Smooth muscle cell (in vitro differentiated cells): ENCODE data around the gene OXER1. TPM values are rescaled to one million over a fixed set of nuclear protein-coding genes. Genes with fewer than 3 reads are reported as not detected.

Source experiments
- DNase-seq: peaks from one replicate; lab custom pipeline; 2025; ENCODE audit not compliant: unreplicated experiment; lab: John Stamatoyannopoulos, UW
- H2AFZ ChIP-seq: fragments of 200-600 bp; sonication (generic); 2 replicates; pipeline ENCODE4 v1.6.0; 2016; ENCODE audit warnings: antibody characterized with exemption, low read depth, mild to moderate bottlenecking
- H3F3A ChIP-seq: fragments of 200-600 bp; sonication (generic); 2 replicates; pipeline ENCODE4 v1.6.0; 2017; ENCODE audit warnings: antibody characterized with exemption, low read depth
- H3K27ac ChIP-seq: fragments of 200-600 bp; sonication (generic); 2 replicates; pipeline ENCODE4 v1.5.1; 2016; ENCODE audit warnings: low read depth, mild to moderate bottlenecking
- H3K27me3 ChIP-seq: fragments of 200-600 bp; sonication (generic); 2 replicates; pipeline ENCODE4 v1.6.1; 2016; ENCODE audit warnings: low read depth, mild to moderate bottlenecking
- H3K36me3 ChIP-seq: fragments of 200-600 bp; sonication (generic); 2 replicates; pipeline ENCODE4 v1.5.1; 2016; ENCODE audit warnings: low read depth
- H3K4me1 ChIP-seq: fragments of 200-600 bp; sonication (generic); 2 replicates; pipeline ENCODE4 v1.5.1; 2016; ENCODE audit warnings: low read depth
- H3K4me2 ChIP-seq: fragments of 200-600 bp; sonication (generic); 2 replicates; pipeline ENCODE4 v1.6.0; 2016; ENCODE audit warnings: mild to moderate bottlenecking
- H3K4me3 ChIP-seq: fragments of 200-600 bp; sonication (generic); 2 replicates; pipeline ENCODE4 v1.5.1; 2016; ENCODE audit warnings: mild to moderate bottlenecking
- H3K79me2 ChIP-seq: fragments of 200-600 bp; sonication (generic); 2 replicates; pipeline ENCODE4 v1.6.0; 2016; ENCODE audit warnings: low read depth, mild to moderate bottlenecking
- H3K9ac ChIP-seq: fragments of 200-600 bp; sonication (generic); 2 replicates; pipeline ENCODE4 v1.6.0; 2016; ENCODE audit warnings: low read depth
- H3K9me3 ChIP-seq: fragments of 200-600 bp; sonication (generic); replicated peaks from 2 replicates; pipeline ENCODE4 v1.5.1; 2016; ENCODE audit warnings: low read depth
- H4K20me1 ChIP-seq: fragments of 200-600 bp; sonication (generic); 2 replicates; pipeline ENCODE4 v1.6.0; 2016; ENCODE audit warnings: low read depth
- CTCF ChIP-seq: fragments of 200-600 bp; sonication (generic); IDR thresholded peaks from 2 replicates; pipeline ENCODE4 v1.5.1; 2017; ENCODE audit warnings: borderline replicate concordance, mild to moderate bottlenecking, antibody characterized with exemption; ENCODE audit not compliant: insufficient read depth, poor library complexity, severe bottlenecking
- WGBS: methylation state at CpG from one replicate; pipeline ENCODE4 v1.1.7; 2016; ENCODE audit warnings: low lambda C conversion rate; 5-methylcytosine and 5-hydroxymethylcytosine counted together
- polyA plus RNA-seq: library from polyadenylated mRNA; unstranded; fragments of >200 nt; fragmentation: Nextera tagmentation; extraction: Ambion mirVana; gene quantifications from 2 replicates; pipeline ENCODE4 v1.2.1, GENCODE V29; 2016
- total RNA-seq: library from RNA; depleted of rRNA; stranded (reverse); fragments of >200 nt; gene quantifications from 2 replicates; pipeline ENCODE4 v1.2.3, GENCODE V29; 2014

The OXER1 gene
- total and polyA plus RNA-seq, 2 experiments from 2014 or later = 2.2 TPM; not detected in 1

- WGBS = 93% methylated on average over 14 of the region's 14 CpGs
- TF ChIP-seq CTCF = no peak
- H3K9ac ChIP-seq = no peak overlapping the region
- H3F3A ChIP-seq = no peaks in the 10 kb centered on the region
- no peaks in the 10 kb centered on the region for H3K27me3 ChIP-seq
- H3K36me3 ChIP-seq = no peaks in the 10 kb centered on the region
- no peak overlapping the region for H3K27ac ChIP-seq
- no peaks in the 10 kb centered on the region for H3K9me3 ChIP-seq
- H3K79me2 ChIP-seq = no peaks in the 10 kb centered on the region
- no peak overlapping the region for H2AFZ ChIP-seq
- DNase-seq = no peak
- H3K4me1 ChIP-seq = no peaks in the 10 kb centered on the region
- no peaks in the 10 kb centered on the region for H4K20me1 ChIP-seq
- no peak overlapping the region for H3K4me2 ChIP-seq
- H3K4me3 ChIP-seq = no peak overlapping the region
Observed at GRCh38 chr2:42767899-42768705, 4.2 kb upstream of the OXER1 start.

- no peak for TF ChIP-seq CTCF
- Histone ChIP-seq H3F3A (no peaks in the 10 kb centered on the region), H4K20me1 (no peaks in the 10 kb centered on the region), H3K36me3 (no peaks in the 10 kb centered on the region), H3K9me3 (no peaks in the 10 kb centered on the region), H3K4me3 (no peak overlapping the region), H3K27me3 (no peaks in the 10 kb centered on the region), H3K27ac (no peak overlapping the region), H2AFZ (no peak overlapping the region), H3K4me1 (no peaks in the 10 kb centered on the region), H3K4me2 (no peak overlapping the region), H3K9ac (no peak overlapping the region), H3K79me2 (no peaks in the 10 kb centered on the region)
- 97% methylated on average over 16 of the region's 16 CpGs for WGBS
- DNase-seq = no peak
Observed at GRCh38 chr2:42767080-42767898, 3.4 kb upstream of the OXER1 start.

- 95% methylated on average over 9 of the region's 9 CpGs for WGBS
- no peak for DNase-seq
- no peak overlapping the region for H3K4me3 ChIP-seq
- H3K27ac ChIP-seq = no peak overlapping the region
- no peaks in the 10 kb centered on the region for H3K27me3 ChIP-seq
- H3K4me1 ChIP-seq = no peaks in the 10 kb centered on the region
- H3K4me2 ChIP-seq = no peak overlapping the region
- no peaks in the 10 kb centered on the region for H3F3A ChIP-seq
- no peak overlapping the region for H2AFZ ChIP-seq
- H3K36me3 ChIP-seq = no peaks in the 10 kb centered on the region
- H4K20me1 ChIP-seq = no peaks in the 10 kb centered on the region
- no peaks in the 10 kb centered on the region for H3K9me3 ChIP-seq
- H3K9ac ChIP-seq = no peak overlapping the region
- TF ChIP-seq CTCF = no peak
- no peaks in the 10 kb centered on the region for H3K79me2 ChIP-seq
Observed at GRCh38 chr2:42765686-42766085, 1.8 kb upstream of the OXER1 start.
